ENCODE data around the gene CDKAL1. TPM values are rescaled to one million over a fixed set of nuclear protein-coding genes. Genes with fewer than 3 reads are reported as not detected.
"Not testable (repeated sequence)": the region's sequence is repeated elsewhere in the genome, so short reads cannot be mapped to it uniquely, and the experiment has no call there.

The CDKAL1 gene
- total and polyA plus RNA-seq, 11 donors, result 3.2 to 14.3 (median 9.3) TPM

DNA sequence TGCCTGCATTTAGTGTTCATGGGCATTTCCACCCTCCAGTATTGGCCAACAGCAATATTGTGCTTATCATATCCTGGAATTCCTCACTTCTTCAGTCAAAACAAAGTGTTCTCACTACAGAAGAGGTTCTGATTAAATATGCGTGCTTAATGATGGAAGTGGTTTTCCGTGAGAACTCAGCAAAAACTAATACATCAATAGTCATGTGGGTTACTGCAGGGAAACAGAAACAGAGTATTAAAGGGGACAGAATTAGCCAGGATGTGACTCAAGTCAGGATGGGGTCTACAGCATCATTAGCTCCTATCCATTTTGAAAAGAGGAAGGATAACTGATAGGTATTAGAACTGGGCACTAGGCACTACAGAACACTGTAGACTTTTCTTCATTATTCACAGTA is 384.6 kb downstream of the CDKAL1 start:
- DNase-seq (no peak), ATAC-seq (no peak)
- H3K27me3 ChIP-seq, result no peaks in the 10 kb centered on the region
- intact Hi-C loops (cut with DNase I), result no loop called here
- H3K36me3 ChIP-seq, result no peaks in the 10 kb centered on the region
- H3K27ac ChIP-seq, result no peak overlapping the region
- no peak overlapping the region for H3K4me3 ChIP-seq
- peaks cover 0 to 3% (median 0%) of the 10 kb centered on the region in 12 donors for H3K4me1 ChIP-seq
- peaks cover 0 to 22% (median 7%) of the 10 kb centered on the region in 12 donors for H3K9me3 ChIP-seq
- TF ChIP-seq, protein P1, sequence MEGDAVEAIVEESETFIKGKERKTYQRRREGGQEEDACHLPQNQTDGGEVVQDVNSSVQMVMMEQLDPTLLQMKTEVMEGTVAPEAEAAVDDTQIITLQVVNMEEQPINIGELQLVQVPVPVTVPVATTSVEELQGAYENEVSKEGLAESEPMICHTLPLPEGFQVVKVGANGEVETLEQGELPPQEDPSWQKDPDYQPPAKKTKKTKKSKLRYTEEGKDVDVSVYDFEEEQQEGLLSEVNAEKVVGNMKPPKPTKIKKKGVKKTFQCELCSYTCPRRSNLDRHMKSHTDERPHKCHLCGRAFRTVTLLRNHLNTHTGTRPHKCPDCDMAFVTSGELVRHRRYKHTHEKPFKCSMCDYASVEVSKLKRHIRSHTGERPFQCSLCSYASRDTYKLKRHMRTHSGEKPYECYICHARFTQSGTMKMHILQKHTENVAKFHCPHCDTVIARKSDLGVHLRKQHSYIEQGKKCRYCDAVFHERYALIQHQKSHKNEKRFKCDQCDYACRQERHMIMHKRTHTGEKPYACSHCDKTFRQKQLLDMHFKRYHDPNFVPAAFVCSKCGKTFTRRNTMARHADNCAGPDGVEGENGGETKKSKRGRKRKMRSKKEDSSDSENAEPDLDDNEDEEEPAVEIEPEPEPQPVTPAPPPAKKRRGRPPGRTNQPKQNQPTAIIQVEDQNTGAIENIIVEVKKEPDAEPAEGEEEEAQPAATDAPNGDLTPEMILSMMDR (IDR thresholded peaks at IDR 0.05), result no peak
- TF ChIP-seq POLR2A (IDR thresholded peaks at IDR 0.05), result no peak
- WGBS, 4 donors, result 88 to 98% (median 93%) methylated on average over 2 of the region's 2 CpGs

DNA sequence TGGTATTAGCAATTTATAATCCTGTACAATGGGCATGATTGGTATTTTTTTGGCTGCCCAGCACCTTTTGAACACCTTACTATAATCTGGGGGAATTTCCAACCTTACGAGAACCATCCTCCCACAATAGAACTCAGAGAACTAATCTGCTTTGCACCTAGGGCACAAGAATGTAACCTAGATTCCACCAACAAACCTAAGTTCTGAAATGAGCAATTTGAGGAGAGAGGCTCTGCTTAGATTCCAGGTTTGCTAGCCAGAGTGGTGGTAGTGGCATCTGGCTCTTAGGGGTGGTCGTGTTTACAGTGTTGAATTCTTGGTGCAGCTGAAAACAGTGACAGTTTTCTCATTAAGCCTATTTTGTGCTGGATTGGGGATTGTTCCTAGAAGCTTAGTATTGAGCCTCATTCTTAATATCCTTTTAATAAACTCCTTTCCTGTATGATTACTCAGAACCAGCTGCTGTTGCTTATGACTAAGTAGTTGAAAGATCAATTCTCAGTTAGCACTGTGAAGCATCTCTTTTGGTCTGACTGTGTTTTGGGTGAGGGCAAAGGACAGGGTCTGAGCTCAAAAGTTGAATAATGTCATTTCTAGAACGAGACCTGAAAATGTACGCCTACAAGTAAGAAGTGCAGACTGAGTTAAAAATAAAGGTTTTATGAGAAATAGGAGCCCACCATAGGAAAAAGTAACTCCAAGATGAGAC is 385.6 kb downstream of the CDKAL1 start:
- no peak for TF ChIP-seq POLR2A (IDR thresholded peaks at IDR 0.05)
- TF ChIP-seq, protein P1 (IDR thresholded peaks at IDR 0.05), result no peak
- peaks cover 0 to 3% (median 0%) of the 10 kb centered on the region in 12 donors for H3K4me1 ChIP-seq
- whole genome bisulfite sequencing, 4 donors, result 95 to 97% (median 96%) methylated on average over 4 of the region's 4 CpGs
- no peak overlapping the region for H3K27ac ChIP-seq
- intact Hi-C loops (cut with DNase I), result no loop called here
- DNase-seq (no peak), ATAC-seq (no peak)
- H3K27me3 ChIP-seq, result no peaks in the 10 kb centered on the region
- no peaks in the 10 kb centered on the region for H3K36me3 ChIP-seq
- H3K4me3 ChIP-seq, result no peak overlapping the region
- H3K9me3 ChIP-seq, result peaks cover 0 to 15% (median 7%) of the 10 kb centered on the region in 12 donors

DNA sequence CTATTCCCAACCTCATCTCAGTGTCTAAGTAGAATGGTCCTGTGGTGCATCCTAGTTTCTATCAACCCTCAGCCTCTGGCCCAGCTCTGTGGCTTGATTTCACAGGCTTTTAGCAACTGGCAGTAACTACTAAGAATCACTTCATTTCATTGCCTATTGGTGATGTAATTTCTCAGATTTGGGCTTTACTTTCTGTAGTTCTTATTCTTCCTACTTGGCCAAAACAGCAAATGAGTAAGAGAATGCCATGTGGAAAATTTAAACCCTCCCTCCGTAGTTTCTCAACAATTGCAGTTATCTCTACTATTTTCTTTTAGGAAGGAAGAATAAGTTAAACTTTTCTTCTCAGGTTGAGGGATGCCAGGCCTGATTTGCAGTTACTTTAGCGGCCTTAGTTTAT is 387.3 kb downstream of the CDKAL1 start:
- WGBS, 4 donors, result 71 to 78% (median 75%) methylated on average over 2 of the region's 2 CpGs
- DNase-seq (no peak), ATAC-seq (peak in 2 of 4 donors; percentile 45 to 53)
- H3K27me3 ChIP-seq, result no peaks in the 10 kb centered on the region
- H3K4me1 ChIP-seq, result peaks cover 0 to 7% (median 0%) of the 10 kb centered on the region in 12 donors
- H3K9me3 ChIP-seq, result no peaks in the 10 kb centered on the region
- H3K27ac ChIP-seq, result no peak overlapping the region
- intact Hi-C loops (cut with DNase I), result no loop called here
- H3K36me3 ChIP-seq, result no peaks in the 10 kb centered on the region
- H3K4me3 ChIP-seq, result no peak overlapping the region
- no peak for TF ChIP-seq POLR2A (IDR thresholded peaks at IDR 0.05)
- TF ChIP-seq, protein P1 (IDR thresholded peaks at IDR 0.05), result no peak

DNA sequence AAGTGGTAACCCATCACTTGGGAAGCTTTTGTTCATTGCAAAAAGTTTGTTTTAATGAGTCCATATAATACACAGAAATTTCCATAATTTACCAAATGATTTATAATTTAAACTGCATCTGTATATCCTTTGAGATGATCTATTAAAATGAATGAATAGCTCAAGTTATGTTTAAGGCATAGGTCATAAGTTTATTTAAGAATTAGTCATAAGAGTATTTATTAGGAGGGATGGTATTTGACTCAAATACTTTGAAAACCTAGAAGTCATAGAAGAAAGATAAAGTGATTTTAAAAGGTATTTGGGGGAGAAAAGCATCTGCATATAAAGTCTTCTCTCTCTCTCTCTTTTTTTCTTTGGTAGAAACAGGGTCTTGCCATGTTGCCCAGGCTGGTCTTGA is 388.5 kb downstream of the CDKAL1 start:
- H3K4me1 ChIP-seq, result peaks cover 0 to 16% (median 0%) of the 10 kb centered on the region in 12 donors
- no peak overlapping the region for H3K4me3 ChIP-seq
- intact Hi-C loops (cut with DNase I), result no loop called here
- DNase-seq (no peak), ATAC-seq (no peak)
- TF ChIP-seq POLR2A (IDR thresholded peaks at IDR 0.05), result no peak
- TF ChIP-seq, protein P1 (IDR thresholded peaks at IDR 0.05), result no peak
- no peaks in the 10 kb centered on the region for H3K9me3 ChIP-seq
- no peak overlapping the region for H3K27ac ChIP-seq
- no peaks in the 10 kb centered on the region for H3K27me3 ChIP-seq
- no peaks in the 10 kb centered on the region for H3K36me3 ChIP-seq

DNA sequence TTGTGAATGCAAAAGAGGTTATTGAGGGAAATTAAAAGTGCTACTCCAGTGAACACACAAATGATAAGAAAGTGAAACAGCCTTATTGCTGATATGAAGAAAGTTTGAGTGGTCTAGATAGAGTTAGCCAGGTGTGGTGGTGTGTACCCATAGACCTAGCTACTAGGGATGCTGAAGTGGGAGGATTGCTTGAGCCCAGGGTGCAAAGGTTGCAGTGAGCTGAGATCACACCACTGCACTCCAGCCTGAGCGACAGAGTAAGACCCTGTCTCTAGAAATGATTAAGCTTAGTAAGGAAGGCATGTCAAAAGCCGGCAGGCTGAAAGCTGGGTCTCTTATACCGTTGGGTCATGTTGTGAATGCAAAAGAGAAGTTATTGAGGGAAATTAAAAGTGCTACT is 389.8 kb downstream of the CDKAL1 start:
- H3K9me3 ChIP-seq; H3K4me3 ChIP-seq; H3K27ac ChIP-seq; ATAC-seq; H3K27me3 ChIP-seq; H3K36me3 ChIP-seq; DNase-seq; intact Hi-C loops (cut with DNase I): not testable (repeated sequence)
- peaks cover 0 to 16% (median 0%) of the 10 kb centered on the region in 12 donors for H3K4me1 ChIP-seq
- 80 to 97% (median 97%) methylated on average over 3 of the region's 3 CpGs for WGBS, 4 donors
